PFSK-1 (cell line): ENCODE results near the gene WWC1.

Experiments
- FOXP2 ChIP-seq: optimal IDR thresholded peaks from 2 replicates; pipeline ENCODE3; 2011; ENCODE audit warnings: borderline replicate concordance, control low read depth, inconsistent platforms; ENCODE audit not compliant: insufficient read depth; ENCODE audit errors: extremely low read length, extremely low read depth
- POLR2AphosphoS5 ChIP-seq: IDR thresholded peaks from 2 replicates; pipeline ENCODE4 v1.6.1; 2012; ENCODE audit warnings: low read depth, mild to moderate bottlenecking, control low read depth, low read length, moderate library complexity
- REST ChIP-seq, 2 experiments: IDR thresholded peaks; 2 replicates each; pipeline versions ENCODE4 v1.6.1 to v1.8.0; 2011 to 2012; ENCODE audit warnings: low read depth in 2 of 2, low read length in 2 of 2, control low read depth in 1 of 2, inconsistent platforms in 1 of 2, mild to moderate bottlenecking in 1 of 2, moderate library complexity in 1 of 2; ENCODE audit not compliant: insufficient read depth in 1 of 2
- SIN3A ChIP-seq: IDR thresholded peaks from 2 replicates; pipeline ENCODE4 v1.6.1; 2012; ENCODE audit warnings: mild to moderate bottlenecking, low read length, moderate library complexity, borderline replicate concordance; ENCODE audit not compliant: insufficient read depth
- TAF1 ChIP-seq: IDR thresholded peaks from 2 replicates; pipeline ENCODE4 v1.6.1; 2012; ENCODE audit warnings: low read length, control low read depth, borderline replicate concordance; ENCODE audit not compliant: insufficient read depth

Gene WWC1

GRCh38 chr5:168327994-168328393, 36.5 kb downstream of the WWC1 start:
- no peak for TF ChIP-seq POLR2AphosphoS5
- TF ChIP-seq REST (IDR thresholded peaks at IDR 0.05; ENCODE audit: insufficient read depth in 1 of 2, low read depth in 2 of 2, low read length in 2 of 2) = no peak
- TF ChIP-seq TAF1 = no peak
- TF ChIP-seq FOXP2 = no peak
- no peak for TF ChIP-seq SIN3A

GRCh38 chr5:168328814-168329213, 37.4 kb downstream of the WWC1 start:
- TF ChIP-seq SIN3A (no peak), TAF1 (no peak), REST (IDR thresholded peaks at IDR 0.05; ENCODE audit: insufficient read depth in 1 of 2, low read depth in 2 of 2, low read length in 2 of 2) (no peak), FOXP2 (no peak), POLR2AphosphoS5 (no peak)

GRCh38 chr5:168329302-168329701, 37.9 kb downstream of the WWC1 start:
- TF ChIP-seq TAF1 (no peak), REST (IDR thresholded peaks at IDR 0.05; ENCODE audit: insufficient read depth in 1 of 2, low read depth in 2 of 2, low read length in 2 of 2) (no peak), FOXP2 (no peak), POLR2AphosphoS5 (no peak), SIN3A (no peak)

GRCh38 chr5:168332042-168332441, 40.6 kb downstream of the WWC1 start:
- TF ChIP-seq REST (IDR thresholded peaks at IDR 0.05; ENCODE audit: insufficient read depth in 1 of 2, low read depth in 2 of 2, low read length in 2 of 2) = no peak

GRCh38 chr5:168334280-168334679, 42.8 kb downstream of the WWC1 start:
- no peak for TF ChIP-seq SIN3A
- TF ChIP-seq FOXP2 = no peak
- no peak for TF ChIP-seq POLR2AphosphoS5
- no peak for TF ChIP-seq TAF1
- no peak for TF ChIP-seq REST (IDR thresholded peaks at IDR 0.05; ENCODE audit: insufficient read depth in 1 of 2, low read depth in 2 of 2, low read length in 2 of 2)
